HepG2 (cell line): Measurements from ENCODE around the gene GMPPA. TPM values are rescaled to one million over a fixed set of nuclear protein-coding genes. Genes with fewer than 3 reads are reported as not detected.

ENCODE experiments used
- HNF4A ChIP-seq: sonication (generic); formaldehyde crosslinking; IDR thresholded peaks from 2 replicates; pipeline ENCODE4 v1.4.0; 2020; ENCODE audit warnings: missing genetic modification reagents
- NFE2L1 ChIP-seq: sonication (generic); formaldehyde crosslinking; IDR thresholded peaks from 2 replicates; pipeline ENCODE4 v1.4.0; 2020; ENCODE audit warnings: missing genetic modification reagents, mild to moderate bottlenecking, borderline replicate concordance
- NR2F1 ChIP-seq, 2 experiments: fragments of 450-650 bp in 1 of 2; formaldehyde crosslinking in 1 of 2; IDR thresholded peaks; 2 replicates each; pipeline versions ENCODE4 v1.5.0 to v1.6.1; 2016 to 2020; ENCODE audit warnings: mild to moderate bottlenecking in 1 of 2, missing compliant biosample characterization in 1 of 2, missing genetic modification reagents in 1 of 2, moderate library complexity in 1 of 2
- SNAPC2 ChIP-seq: sonication (generic); formaldehyde crosslinking; IDR thresholded peaks from 2 replicates; pipeline ENCODE4 v1.8.1; 2022; ENCODE audit warnings: mild to moderate bottlenecking, missing genetic modification reagents
- ZNF563 ChIP-seq: sonication (generic); formaldehyde crosslinking; IDR thresholded peaks from 2 replicates; pipeline ENCODE4 v1.8.0; 2022; ENCODE audit warnings: mild to moderate bottlenecking, moderate library complexity, missing genetic modification reagents
- ZSCAN12 ChIP-seq: sonication (generic); formaldehyde crosslinking; IDR thresholded peaks from 2 replicates; pipeline ENCODE4 v1.9.0; 2021; ENCODE audit warnings: mild to moderate bottlenecking, missing genetic modification reagents
- polyA plus RNA-seq, 8 experiments: library from polyadenylated mRNA; depleted of rRNA in 3 of 8; stranded (reverse) in 7 of 8; unstranded in 1 of 8; fragments of >200 nt; fragmentation: Illumina TruSeq in 4 of 8; extraction: Trizol in 4 of 8; gene quantifications; 2 replicates each; pipeline versions ENCODE4 v1.2.1 to v1.2.3, GENCODE V29; 2011 to 2016; ENCODE audit warnings: low read depth in 4 of 8, missing spikeins in 1 of 8, mixed read lengths in 1 of 8; ENCODE audit not compliant: insufficient read depth in 1 of 8
- total RNA-seq, 5 experiments: library from RNA; depleted of rRNA; stranded (reverse); fragments of >200 nt; fragmentation: Illumina TruSeq; extraction: Trizol; gene quantifications; 2 replicates each; pipeline ENCODE4 v1.2.3, GENCODE V29; 2016; ENCODE audit warnings: low read depth in 1 of 5
- TF ChIP-seq, protein P1 (sequence below): sonication (generic); formaldehyde crosslinking; IDR thresholded peaks from 2 replicates; pipeline ENCODE4 v1.4.0; 2020; ENCODE audit warnings: mild to moderate bottlenecking, missing genetic modification reagents
- TF ChIP-seq, protein P2 (sequence below): sonication (generic); formaldehyde crosslinking; IDR thresholded peaks from 2 replicates; pipeline ENCODE4 v1.4.0; 2020; ENCODE audit warnings: missing genetic modification reagents
- TF ChIP-seq, protein P3 (sequence below): sonication (generic); formaldehyde crosslinking; IDR thresholded peaks from 2 replicates; pipeline ENCODE4 v1.4.0; 2020; ENCODE audit warnings: missing genetic modification reagents
- TF ChIP-seq, protein P4 (sequence below): sonication (generic); formaldehyde crosslinking; IDR thresholded peaks from 2 replicates; pipeline ENCODE4 v1.5.0; 2020; ENCODE audit warnings: missing genetic modification reagents
- TF ChIP-seq, protein P5 (sequence below): sonication (generic); formaldehyde crosslinking; IDR thresholded peaks from 2 replicates; pipeline ENCODE4 v1.4.0; 2020; ENCODE audit warnings: missing genetic modification reagents
- TF ChIP-seq, protein P6 (sequence below): sonication (generic); formaldehyde crosslinking; IDR thresholded peaks from 2 replicates; pipeline ENCODE4 v1.4.0; 2020; ENCODE audit warnings: missing genetic modification reagents

GMPPA gene
- total and polyA plus RNA-seq, 2 of the 13 experiments (the other 11 are each of a cell fraction or from before 2014, with no cell fraction given), result 81.1 to 106 TPM

DNA sequence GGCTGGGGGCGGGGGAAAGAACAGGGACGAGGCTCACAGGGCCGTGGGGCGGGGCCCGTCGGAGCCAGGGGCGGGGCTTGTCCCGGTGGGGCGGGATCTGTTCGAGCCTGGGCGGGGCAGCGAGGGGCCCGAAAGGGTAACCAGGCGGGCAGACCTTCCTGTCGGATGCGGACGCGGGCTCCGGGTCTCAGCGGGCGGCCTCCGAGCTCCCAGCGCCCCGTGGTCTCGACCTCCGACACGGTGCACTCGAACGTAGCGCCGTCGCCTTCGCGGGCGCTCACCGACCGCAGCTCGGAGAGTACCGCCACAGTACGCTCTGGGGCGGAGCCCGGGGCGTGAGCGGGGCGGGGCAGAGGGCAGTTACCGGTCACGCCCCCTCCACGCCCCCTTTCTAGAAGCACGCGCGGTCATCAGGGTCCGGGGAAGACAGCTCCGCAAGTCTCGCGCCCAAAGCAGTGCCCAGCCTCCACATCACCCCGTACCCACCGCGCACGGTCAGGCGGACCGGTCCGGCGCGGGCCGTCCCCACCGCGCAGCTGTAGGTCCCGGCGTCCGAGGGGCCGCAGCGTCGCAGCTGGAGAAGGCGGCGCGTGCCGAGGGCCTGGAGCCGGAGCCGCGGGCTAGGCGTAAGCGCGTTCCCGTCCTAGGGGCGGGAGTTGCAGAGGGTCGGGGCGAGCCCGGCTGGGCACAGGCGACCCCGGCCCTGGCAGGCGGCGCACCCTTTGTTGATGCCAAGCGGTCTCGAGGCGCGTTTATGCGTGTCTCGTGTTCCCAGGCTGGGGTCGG lies 53.9 kb downstream of the GMPPA start (continued):
- TF ChIP-seq, protein P1, sequence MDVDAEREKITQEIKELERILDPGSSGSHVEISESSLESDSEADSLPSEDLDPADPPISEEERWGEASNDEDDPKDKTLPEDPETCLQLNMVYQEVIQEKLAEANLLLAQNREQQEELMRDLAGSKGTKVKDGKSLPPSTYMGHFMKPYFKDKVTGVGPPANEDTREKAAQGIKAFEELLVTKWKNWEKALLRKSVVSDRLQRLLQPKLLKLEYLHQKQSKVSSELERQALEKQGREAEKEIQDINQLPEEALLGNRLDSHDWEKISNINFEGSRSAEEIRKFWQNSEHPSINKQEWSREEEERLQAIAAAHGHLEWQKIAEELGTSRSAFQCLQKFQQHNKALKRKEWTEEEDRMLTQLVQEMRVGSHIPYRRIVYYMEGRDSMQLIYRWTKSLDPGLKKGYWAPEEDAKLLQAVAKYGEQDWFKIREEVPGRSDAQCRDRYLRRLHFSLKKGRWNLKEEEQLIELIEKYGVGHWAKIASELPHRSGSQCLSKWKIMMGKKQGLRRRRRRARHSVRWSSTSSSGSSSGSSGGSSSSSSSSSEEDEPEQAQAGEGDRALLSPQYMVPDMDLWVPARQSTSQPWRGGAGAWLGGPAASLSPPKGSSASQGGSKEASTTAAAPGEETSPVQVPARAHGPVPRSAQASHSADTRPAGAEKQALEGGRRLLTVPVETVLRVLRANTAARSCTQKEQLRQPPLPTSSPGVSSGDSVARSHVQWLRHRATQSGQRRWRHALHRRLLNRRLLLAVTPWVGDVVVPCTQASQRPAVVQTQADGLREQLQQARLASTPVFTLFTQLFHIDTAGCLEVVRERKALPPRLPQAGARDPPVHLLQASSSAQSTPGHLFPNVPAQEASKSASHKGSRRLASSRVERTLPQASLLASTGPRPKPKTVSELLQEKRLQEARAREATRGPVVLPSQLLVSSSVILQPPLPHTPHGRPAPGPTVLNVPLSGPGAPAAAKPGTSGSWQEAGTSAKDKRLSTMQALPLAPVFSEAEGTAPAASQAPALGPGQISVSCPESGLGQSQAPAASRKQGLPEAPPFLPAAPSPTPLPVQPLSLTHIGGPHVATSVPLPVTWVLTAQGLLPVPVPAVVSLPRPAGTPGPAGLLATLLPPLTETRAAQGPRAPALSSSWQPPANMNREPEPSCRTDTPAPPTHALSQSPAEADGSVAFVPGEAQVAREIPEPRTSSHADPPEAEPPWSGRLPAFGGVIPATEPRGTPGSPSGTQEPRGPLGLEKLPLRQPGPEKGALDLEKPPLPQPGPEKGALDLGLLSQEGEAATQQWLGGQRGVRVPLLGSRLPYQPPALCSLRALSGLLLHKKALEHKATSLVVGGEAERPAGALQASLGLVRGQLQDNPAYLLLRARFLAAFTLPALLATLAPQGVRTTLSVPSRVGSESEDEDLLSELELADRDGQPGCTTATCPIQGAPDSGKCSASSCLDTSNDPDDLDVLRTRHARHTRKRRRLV (CRISPR knock-in tag), result peak; percentile 81; the same call in 1 of the 2 replicates
- TF ChIP-seq NFE2L1 (CRISPR knock-in tag) (peak; percentile 85), HNF4A (CRISPR knock-in tag) (no peak), SNAPC2 (CRISPR knock-in tag) (peak; percentile 56; the same call in 1 of the 2 replicates), ZSCAN12 (CRISPR knock-in tag) (peak; percentile 74; the same call in 1 of the 2 replicates), ZNF563 (CRISPR knock-in tag) (peak; percentile 81), NR2F1 (CRISPR knock-in tag; IDR thresholded peaks at IDR 0.05) (0 out of 4 replicates have a peak, but pooled peaks of 1 of the 2 experiments have one; percentile 6)
- TF ChIP-seq, protein P2, sequence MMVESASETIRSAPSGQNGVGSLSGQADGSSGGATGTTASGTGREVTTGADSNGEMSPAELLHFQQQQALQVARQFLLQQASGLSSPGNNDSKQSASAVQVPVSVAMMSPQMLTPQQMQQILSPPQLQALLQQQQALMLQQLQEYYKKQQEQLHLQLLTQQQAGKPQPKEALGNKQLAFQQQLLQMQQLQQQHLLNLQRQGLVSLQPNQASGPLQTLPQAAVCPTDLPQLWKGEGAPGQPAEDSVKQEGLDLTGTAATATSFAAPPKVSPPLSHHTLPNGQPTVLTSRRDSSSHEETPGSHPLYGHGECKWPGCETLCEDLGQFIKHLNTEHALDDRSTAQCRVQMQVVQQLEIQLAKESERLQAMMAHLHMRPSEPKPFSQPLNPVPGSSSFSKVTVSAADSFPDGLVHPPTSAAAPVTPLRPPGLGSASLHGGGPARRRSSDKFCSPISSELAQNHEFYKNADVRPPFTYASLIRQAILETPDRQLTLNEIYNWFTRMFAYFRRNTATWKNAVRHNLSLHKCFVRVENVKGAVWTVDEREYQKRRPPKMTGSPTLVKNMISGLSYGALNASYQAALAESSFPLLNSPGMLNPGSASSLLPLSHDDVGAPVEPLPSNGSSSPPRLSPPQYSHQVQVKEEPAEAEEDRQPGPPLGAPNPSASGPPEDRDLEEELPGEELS, result peak; percentile 55; the same call in 1 of the 2 replicates
- TF ChIP-seq, protein P3, sequence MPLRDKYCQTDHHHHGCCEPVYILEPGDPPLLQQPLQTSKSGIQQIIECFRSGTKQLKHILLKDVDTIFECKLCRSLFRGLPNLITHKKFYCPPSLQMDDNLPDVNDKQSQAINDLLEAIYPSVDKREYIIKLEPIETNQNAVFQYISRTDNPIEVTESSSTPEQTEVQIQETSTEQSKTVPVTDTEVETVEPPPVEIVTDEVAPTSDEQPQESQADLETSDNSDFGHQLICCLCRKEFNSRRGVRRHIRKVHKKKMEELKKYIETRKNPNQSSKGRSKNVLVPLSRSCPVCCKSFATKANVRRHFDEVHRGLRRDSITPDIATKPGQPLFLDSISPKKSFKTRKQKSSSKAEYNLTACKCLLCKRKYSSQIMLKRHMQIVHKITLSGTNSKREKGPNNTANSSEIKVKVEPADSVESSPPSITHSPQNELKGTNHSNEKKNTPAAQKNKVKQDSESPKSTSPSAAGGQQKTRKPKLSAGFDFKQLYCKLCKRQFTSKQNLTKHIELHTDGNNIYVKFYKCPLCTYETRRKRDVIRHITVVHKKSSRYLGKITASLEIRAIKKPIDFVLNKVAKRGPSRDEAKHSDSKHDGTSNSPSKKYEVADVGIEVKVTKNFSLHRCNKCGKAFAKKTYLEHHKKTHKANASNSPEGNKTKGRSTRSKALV, result no peak; the same call in 1 of the 2 replicates
- TF ChIP-seq, protein P4, sequence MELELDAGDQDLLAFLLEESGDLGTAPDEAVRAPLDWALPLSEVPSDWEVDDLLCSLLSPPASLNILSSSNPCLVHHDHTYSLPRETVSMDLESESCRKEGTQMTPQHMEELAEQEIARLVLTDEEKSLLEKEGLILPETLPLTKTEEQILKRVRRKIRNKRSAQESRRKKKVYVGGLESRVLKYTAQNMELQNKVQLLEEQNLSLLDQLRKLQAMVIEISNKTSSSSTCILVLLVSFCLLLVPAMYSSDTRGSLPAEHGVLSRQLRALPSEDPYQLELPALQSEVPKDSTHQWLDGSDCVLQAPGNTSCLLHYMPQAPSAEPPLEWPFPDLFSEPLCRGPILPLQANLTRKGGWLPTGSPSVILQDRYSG (CRISPR knock-in tag), result no peak
- TF ChIP-seq, protein P5, sequence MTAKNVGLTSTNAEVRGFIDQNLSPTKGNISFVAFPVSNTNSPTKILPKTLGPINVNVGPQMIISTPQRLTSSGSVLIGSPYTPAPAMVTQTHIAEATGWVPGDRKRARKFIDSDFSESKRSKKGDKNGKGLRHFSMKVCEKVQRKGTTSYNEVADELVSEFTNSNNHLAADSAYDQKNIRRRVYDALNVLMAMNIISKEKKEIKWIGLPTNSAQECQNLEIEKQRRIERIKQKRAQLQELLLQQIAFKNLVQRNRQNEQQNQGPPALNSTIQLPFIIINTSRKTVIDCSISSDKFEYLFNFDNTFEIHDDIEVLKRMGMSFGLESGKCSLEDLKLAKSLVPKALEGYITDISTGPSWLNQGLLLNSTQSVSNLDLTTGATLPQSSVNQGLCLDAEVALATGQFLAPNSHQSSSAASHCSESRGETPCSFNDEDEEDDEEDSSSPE (CRISPR knock-in tag), result peak; percentile 85
- TF ChIP-seq, protein P6, sequence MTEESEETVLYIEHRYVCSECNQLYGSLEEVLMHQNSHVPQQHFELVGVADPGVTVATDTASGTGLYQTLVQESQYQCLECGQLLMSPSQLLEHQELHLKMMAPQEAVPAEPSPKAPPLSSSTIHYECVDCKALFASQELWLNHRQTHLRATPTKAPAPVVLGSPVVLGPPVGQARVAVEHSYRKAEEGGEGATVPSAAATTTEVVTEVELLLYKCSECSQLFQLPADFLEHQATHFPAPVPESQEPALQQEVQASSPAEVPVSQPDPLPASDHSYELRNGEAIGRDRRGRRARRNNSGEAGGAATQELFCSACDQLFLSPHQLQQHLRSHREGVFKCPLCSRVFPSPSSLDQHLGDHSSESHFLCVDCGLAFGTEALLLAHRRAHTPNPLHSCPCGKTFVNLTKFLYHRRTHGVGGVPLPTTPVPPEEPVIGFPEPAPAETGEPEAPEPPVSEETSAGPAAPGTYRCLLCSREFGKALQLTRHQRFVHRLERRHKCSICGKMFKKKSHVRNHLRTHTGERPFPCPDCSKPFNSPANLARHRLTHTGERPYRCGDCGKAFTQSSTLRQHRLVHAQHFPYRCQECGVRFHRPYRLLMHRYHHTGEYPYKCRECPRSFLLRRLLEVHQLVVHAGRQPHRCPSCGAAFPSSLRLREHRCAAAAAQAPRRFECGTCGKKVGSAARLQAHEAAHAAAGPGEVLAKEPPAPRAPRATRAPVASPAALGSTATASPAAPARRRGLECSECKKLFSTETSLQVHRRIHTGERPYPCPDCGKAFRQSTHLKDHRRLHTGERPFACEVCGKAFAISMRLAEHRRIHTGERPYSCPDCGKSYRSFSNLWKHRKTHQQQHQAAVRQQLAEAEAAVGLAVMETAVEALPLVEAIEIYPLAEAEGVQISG (CRISPR knock-in tag), result peak; percentile 54; the same call in 1 of the 2 replicates
